ENCODE results near the gene KIF26B. TPM values are rescaled to one million over a fixed set of nuclear protein-coding genes. Genes with fewer than 3 reads are reported as not detected.

KIF26B gene
- total RNA-seq, 5 donors from 2014 or later (not counting 1 experiment from before 2014, with no cell fraction given), result 0.03 to 0.06 (median 0.05) TPM; not detected in 2

DNA sequence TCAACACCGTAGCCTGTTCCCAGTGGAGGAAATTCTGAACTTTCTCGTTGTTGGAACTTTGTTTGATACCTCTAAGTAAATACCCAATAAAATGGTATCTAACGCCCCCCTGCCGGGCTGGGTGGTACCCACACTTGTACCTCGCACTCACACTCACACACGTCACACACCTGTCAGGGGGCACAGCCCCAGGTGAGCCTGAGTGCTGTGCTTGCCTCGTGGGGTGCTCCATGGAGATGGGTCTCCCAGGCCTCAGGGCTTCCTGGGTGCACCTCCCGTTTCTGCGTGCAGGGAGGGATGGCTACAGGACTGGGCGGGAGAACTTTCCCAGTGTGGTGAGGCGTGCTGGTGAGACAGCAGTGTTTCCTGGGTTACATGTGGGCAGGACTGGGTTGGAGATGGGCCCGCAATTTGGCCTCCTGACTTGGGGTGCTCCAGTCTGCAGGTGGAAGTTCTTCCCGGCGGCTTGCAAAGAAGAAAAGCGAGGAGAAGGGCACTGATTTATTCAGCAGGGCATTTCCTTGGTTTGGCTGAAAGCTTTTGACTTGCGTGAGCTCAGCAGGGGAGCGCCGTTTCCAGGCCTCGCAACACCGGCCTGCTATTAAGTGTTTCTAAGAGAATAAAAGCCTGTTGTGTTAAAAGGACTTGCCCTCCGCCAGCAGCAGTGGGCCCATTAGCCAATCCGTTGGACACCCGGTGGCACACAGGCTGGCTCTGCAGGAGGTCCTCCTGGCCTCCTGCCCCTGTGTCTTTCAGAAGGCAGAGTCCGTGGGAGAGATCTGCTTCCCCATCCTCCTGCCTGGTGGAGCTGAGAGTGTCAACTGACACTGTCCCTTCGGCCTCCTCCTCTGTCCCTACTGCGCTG, 79.7 kb downstream of the KIF26B start:
- ATAC-seq (replicated peaks in 1 of 4), result no peak
- H3K4me1 Mint-ChIP-seq, result no peaks in the 10 kb centered on the region
- WGBS (ENCODE audit: insufficient coverage), result 81% methylated on average over 14 of the region's 26 CpGs

DNA sequence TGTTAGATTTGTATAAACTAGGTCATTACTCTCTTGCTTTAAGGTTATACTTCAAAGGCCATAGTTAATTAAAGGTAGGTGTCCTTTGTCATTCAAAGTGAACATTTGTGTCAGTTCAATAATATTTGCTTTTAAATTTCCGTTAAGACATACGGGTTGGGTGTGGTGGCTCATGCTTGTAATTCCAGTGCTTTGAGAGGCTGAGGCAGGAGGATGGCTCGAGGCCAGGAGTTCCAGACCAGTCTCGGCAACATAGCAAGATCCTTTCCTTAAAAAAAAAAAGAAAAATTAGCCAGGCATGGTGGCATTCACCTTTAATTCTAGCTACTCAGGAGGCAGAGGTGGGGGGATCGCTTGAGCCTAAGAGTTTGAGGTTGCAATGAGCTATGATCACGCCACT, 80.4 kb downstream of the KIF26B start:
- no peaks in the 10 kb centered on the region for H3K4me1 ChIP-seq (ENCODE audit: control insufficient read depth in 1 of 2, extremely low read depth in 1 of 2, insufficient read depth in 2 of 2, low read length in 2 of 2)
- no peak overlapping the region for H3K4me3 ChIP-seq (ENCODE audit: control insufficient read depth in 1 of 2, extremely low read depth in 1 of 2, low read length in 1 of 2)
- 68% methylated on average over 5 of the region's 6 CpGs for WGBS (ENCODE audit: insufficient coverage)
- no peaks in the 10 kb centered on the region for H3K9me3 ChIP-seq
- no peak for DNase-seq
- POLR2A ChIA-PET, result no interaction called here
- no peaks in the 10 kb centered on the region for H3K4me1 Mint-ChIP-seq
- CTCF ChIA-PET, result no interaction called here
- H3K27me3 Mint-ChIP-seq, result peaks cover 2 to 10% of the 10 kb centered on the region in 2 donors
- H3K27ac ChIP-seq (ENCODE audit: low read length), result no peak overlapping the region
- peaks cover 0 to 10% of the 10 kb centered on the region in 2 experiments for H3K27me3 ChIP-seq (replicated peaks in 1 of 2; ENCODE audit: control insufficient read depth in 2 of 2, extremely low read depth in 1 of 2, insufficient read depth in 2 of 2, low read length in 1 of 2)
- no peaks in the 10 kb centered on the region for H3K36me3 Mint-ChIP-seq
- no peak for ATAC-seq (replicated peaks in 1 of 4)
- H3K36me3 ChIP-seq (ENCODE audit: control insufficient read depth in 2 of 2, extremely low read depth in 1 of 2, insufficient read depth in 1 of 2, low read length in 1 of 2), result no peaks in the 10 kb centered on the region
- H3K27ac Mint-ChIP-seq, result no peak overlapping the region
- H3K9me3 Mint-ChIP-seq, result no peaks in the 10 kb centered on the region
- no peak overlapping the region for H3K4me3 Mint-ChIP-seq

More for the DNA sequence above, 79.7 kb downstream of the KIF26B start:
- Histone ChIP-seq H3K9me3 (no peaks in the 10 kb centered on the region), H3K27me3 (replicated peaks in 1 of 2; ENCODE audit: control insufficient read depth in 2 of 2, extremely low read depth in 1 of 2, insufficient read depth in 2 of 2, low read length in 1 of 2) (peaks cover 0 to 10% of the 10 kb centered on the region in 2 experiments), H3K27ac (ENCODE audit: low read length) (no peak overlapping the region), H3K36me3 (ENCODE audit: control insufficient read depth in 2 of 2, extremely low read depth in 1 of 2, insufficient read depth in 1 of 2, low read length in 1 of 2) (no peaks in the 10 kb centered on the region), H3K4me1 (ENCODE audit: control insufficient read depth in 1 of 2, extremely low read depth in 1 of 2, insufficient read depth in 2 of 2, low read length in 2 of 2) (no peaks in the 10 kb centered on the region), H3K4me3 (ENCODE audit: control insufficient read depth in 1 of 2, extremely low read depth in 1 of 2, low read length in 1 of 2) (no peak overlapping the region)
- CTCF ChIA-PET, result no interaction called here
- Mint-ChIP-seq H3K4me3 (no peak overlapping the region), H3K36me3 (no peaks in the 10 kb centered on the region), H3K9me3 (no peaks in the 10 kb centered on the region), H3K27ac (no peak overlapping the region), H3K27me3 (peaks cover 0 to 10% of the 10 kb centered on the region in 2 donors)
- no peak for DNase-seq
- POLR2A ChIA-PET, result no interaction called here

DNA sequence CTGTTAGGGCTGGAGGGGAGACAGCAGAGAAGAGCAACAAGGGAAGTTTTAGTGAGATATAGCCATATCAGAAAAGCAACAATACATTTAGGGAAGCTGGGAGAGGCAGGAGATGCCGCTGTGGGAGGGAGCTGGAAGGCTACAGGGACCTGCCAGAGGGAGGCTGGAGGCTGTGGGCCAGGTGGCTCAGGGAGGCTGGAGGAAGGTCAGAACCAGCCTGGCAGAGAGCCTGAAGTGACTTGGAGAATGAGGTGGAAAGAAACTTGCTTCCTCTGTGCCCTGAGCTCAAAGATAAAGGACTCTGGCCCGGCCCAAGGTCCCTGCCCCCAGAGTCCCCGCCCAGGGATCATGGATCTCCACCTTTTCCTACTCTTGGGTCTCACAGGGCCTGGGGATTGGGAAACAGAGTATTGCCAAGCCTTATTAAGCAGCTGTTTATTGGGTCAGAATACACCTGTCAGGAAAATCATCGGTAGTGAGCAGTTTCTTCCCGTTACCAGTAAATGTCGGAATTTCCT, 85.9 kb downstream of the KIF26B start:
- Mint-ChIP-seq H3K9me3 (no peaks in the 10 kb centered on the region), H3K4me3 (no peak overlapping the region), H3K36me3 (no peaks in the 10 kb centered on the region), H3K27ac (no peak overlapping the region), H3K27me3 (peaks cover 7 to 12% of the 10 kb centered on the region in 2 donors), H3K4me1 (no peaks in the 10 kb centered on the region)
- DNase-seq (no peak), ATAC-seq (replicated peaks in 1 of 4) (no peak)
- Histone ChIP-seq H3K9me3 (no peaks in the 10 kb centered on the region), H3K27me3 (replicated peaks in 1 of 2; ENCODE audit: control insufficient read depth in 2 of 2, extremely low read depth in 1 of 2, insufficient read depth in 2 of 2, low read length in 1 of 2) (peaks cover 0 to 8% of the 10 kb centered on the region in 2 experiments), H3K36me3 (ENCODE audit: control insufficient read depth in 2 of 2, extremely low read depth in 1 of 2, insufficient read depth in 1 of 2, low read length in 1 of 2) (no peaks in the 10 kb centered on the region), H3K4me1 (ENCODE audit: control insufficient read depth in 1 of 2, extremely low read depth in 1 of 2, insufficient read depth in 2 of 2, low read length in 2 of 2) (no peaks in the 10 kb centered on the region), H3K27ac (ENCODE audit: low read length) (no peak overlapping the region), H3K4me3 (ENCODE audit: control insufficient read depth in 1 of 2, extremely low read depth in 1 of 2, low read length in 1 of 2) (no peak overlapping the region)
- POLR2A ChIA-PET, result no interaction called here
- 84% methylated on average over 4 of the region's 6 CpGs for WGBS (ENCODE audit: insufficient coverage)
- CTCF ChIA-PET, result no interaction called here

DNA sequence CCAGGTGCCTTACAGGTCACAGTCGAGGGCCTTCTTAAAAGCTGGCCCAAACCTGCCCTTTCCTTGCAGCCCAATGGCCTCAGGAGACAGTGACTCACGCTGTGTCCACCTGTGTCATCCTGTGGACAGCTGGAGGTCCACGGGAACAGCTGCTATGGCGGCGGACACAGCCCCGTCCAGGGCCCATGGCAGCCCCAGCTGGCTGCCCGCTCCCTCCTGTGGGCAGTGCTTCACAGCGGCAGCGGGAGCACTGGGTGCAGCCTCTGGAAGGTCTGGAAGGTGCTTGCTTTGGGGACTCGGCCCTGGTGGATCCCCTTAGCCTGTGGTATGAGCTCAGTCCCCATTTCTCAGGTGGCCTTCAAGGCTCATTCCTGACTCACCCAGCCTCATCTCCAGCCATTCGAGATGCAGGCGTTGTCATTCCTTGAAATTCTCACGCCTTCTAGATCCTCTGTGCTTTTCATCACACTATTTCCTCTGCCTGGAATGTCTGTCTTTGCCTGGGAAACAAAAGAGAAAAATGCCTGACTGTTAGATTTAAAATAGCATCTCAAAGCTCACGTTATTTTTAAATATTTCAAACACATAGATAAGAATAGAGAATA, 86.8 kb downstream of the KIF26B start:
- Mint-ChIP-seq H3K27ac (no peak overlapping the region), H3K27me3 (peaks cover 7 to 12% of the 10 kb centered on the region in 2 donors), H3K4me3 (no peak overlapping the region), H3K9me3 (no peaks in the 10 kb centered on the region), H3K36me3 (no peaks in the 10 kb centered on the region), H3K4me1 (no peaks in the 10 kb centered on the region)
- ChIA-PET POLR2A (no interaction called here), CTCF (no interaction called here)
- Histone ChIP-seq H3K27me3 (replicated peaks in 1 of 2; ENCODE audit: control insufficient read depth in 2 of 2, extremely low read depth in 1 of 2, insufficient read depth in 2 of 2, low read length in 1 of 2) (peaks cover 0 to 7% of the 10 kb centered on the region in 2 experiments), H3K4me1 (ENCODE audit: control insufficient read depth in 1 of 2, extremely low read depth in 1 of 2, insufficient read depth in 2 of 2, low read length in 2 of 2) (no peaks in the 10 kb centered on the region), H3K36me3 (ENCODE audit: control insufficient read depth in 2 of 2, extremely low read depth in 1 of 2, insufficient read depth in 1 of 2, low read length in 1 of 2) (no peaks in the 10 kb centered on the region), H3K9me3 (no peaks in the 10 kb centered on the region), H3K27ac (ENCODE audit: low read length) (no peak overlapping the region), H3K4me3 (ENCODE audit: control insufficient read depth in 1 of 2, extremely low read depth in 1 of 2, low read length in 1 of 2) (no peak overlapping the region)
- ATAC-seq (replicated peaks in 1 of 4), result no peak
- no peak for DNase-seq
- 80% methylated on average over 12 of the region's 14 CpGs for WGBS (ENCODE audit: insufficient coverage)

DNA sequence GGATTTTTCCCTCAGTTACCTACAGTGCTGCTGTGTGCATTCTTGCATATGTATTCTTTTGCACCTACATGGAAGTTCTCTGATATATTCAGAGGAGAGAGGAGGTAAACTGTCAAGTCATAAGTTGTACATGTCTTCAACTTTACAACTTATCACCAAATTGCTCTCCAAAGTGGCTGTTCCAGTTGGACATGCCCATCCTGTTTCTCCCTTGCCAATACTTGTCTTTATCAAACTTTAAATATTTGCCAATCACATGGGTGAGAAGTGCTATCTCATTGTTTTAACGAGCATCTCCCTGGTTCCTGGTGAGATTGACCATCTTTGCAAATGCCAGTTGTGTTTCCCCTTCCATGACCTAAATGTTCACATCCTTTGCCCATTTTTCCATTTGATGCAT, 88.2 kb downstream of the KIF26B start:
- Mint-ChIP-seq H3K27me3 (peaks cover 7% of the 10 kb centered on the region in 2 donors), H3K4me1 (no peaks in the 10 kb centered on the region), H3K4me3 (no peak overlapping the region), H3K9me3 (no peaks in the 10 kb centered on the region), H3K36me3 (no peaks in the 10 kb centered on the region), H3K27ac (no peak overlapping the region)
- Histone ChIP-seq H3K4me1 (ENCODE audit: control insufficient read depth in 1 of 2, extremely low read depth in 1 of 2, insufficient read depth in 2 of 2, low read length in 2 of 2) (no peaks in the 10 kb centered on the region), H3K36me3 (ENCODE audit: control insufficient read depth in 2 of 2, extremely low read depth in 1 of 2, insufficient read depth in 1 of 2, low read length in 1 of 2) (no peaks in the 10 kb centered on the region), H3K27me3 (replicated peaks in 1 of 2; ENCODE audit: control insufficient read depth in 2 of 2, extremely low read depth in 1 of 2, insufficient read depth in 2 of 2, low read length in 1 of 2) (peaks cover 0 to 3% of the 10 kb centered on the region in 2 experiments), H3K4me3 (ENCODE audit: control insufficient read depth in 1 of 2, extremely low read depth in 1 of 2, low read length in 1 of 2) (no peak overlapping the region), H3K9me3 (no peaks in the 10 kb centered on the region), H3K27ac (ENCODE audit: low read length) (no peak overlapping the region)
- ChIA-PET CTCF (no interaction called here), POLR2A (no interaction called here)
- WGBS (ENCODE audit: insufficient coverage), result no CpG with 5 or more reads among the region's 1 CpG
- DNase-seq (no peak), ATAC-seq (replicated peaks in 1 of 4) (no peak)

DNA sequence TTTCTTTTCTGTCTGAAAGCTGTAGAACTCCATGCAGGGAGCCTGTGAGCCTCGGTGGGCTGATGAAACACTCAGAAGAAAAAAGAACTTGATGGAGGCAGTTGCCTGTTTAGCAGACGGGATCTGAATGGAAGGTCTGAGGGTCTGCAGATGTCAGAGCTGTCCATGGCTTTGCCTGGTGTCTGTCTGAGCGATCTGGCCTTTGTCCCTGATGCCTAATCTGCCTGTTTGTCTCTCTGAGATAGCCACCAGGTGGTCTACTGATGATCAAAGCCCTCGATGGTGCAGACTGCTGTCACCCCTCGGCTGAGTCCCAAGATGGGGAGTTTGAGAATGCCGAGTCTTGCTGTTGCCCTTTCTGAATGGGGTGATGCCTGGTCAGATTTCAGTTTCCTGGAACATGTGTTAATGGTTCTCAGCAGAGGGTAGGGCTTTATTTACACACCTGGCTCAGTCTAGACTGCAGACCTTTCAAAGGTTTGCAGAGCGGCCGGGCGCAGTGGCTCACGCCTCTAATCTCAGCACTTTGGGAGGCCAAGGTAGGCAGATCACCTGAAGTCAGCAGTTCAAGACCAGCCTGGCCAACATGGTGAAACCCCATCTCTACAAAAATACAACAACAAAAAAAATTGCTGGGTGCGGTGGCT, 90.4 kb downstream of the KIF26B start:
- Histone ChIP-seq H3K4me3 (ENCODE audit: control insufficient read depth in 1 of 2, extremely low read depth in 1 of 2, low read length in 1 of 2) (no peak overlapping the region), H3K27me3 (replicated peaks in 1 of 2; ENCODE audit: control insufficient read depth in 2 of 2, extremely low read depth in 1 of 2, insufficient read depth in 2 of 2, low read length in 1 of 2) (peaks cover 0 to 3% of the 10 kb centered on the region in 2 experiments), H3K4me1 (ENCODE audit: control insufficient read depth in 1 of 2, extremely low read depth in 1 of 2, insufficient read depth in 2 of 2, low read length in 2 of 2) (no peaks in the 10 kb centered on the region), H3K36me3 (ENCODE audit: control insufficient read depth in 2 of 2, extremely low read depth in 1 of 2, insufficient read depth in 1 of 2, low read length in 1 of 2) (no peaks in the 10 kb centered on the region), H3K9me3 (no peaks in the 10 kb centered on the region), H3K27ac (ENCODE audit: low read length) (no peak overlapping the region)
- ChIA-PET CTCF (no interaction called here), POLR2A (no interaction called here)
- no peak overlapping the region for H3K4me3 Mint-ChIP-seq
- H3K4me1 Mint-ChIP-seq, result no peaks in the 10 kb centered on the region
- H3K27me3 Mint-ChIP-seq, result peaks cover 3 to 5% of the 10 kb centered on the region in 2 donors
- H3K36me3 Mint-ChIP-seq, result no peaks in the 10 kb centered on the region
- H3K27ac Mint-ChIP-seq, result no peak overlapping the region
- DNase-seq (no peak), ATAC-seq (replicated peaks in 1 of 4) (no peak)
- H3K9me3 Mint-ChIP-seq, result no peaks in the 10 kb centered on the region
- 78% methylated on average over 11 of the region's 11 CpGs for WGBS (ENCODE audit: insufficient coverage)
